Stimulated activated CD8-positive, alpha-beta memory T cell treated with anti-CD3 and anti-CD28 coated beads, Interleukin-15, amount 100 ng/mL, for 48 hours (primary cell): ENCODE data around the gene MRM1.

Experiments used
- DNase-seq, 2 donors: peaks; one replicate each; pipeline ENCODE4 v3.0.0-alpha.2; 2020; ENCODE audit warnings: low read depth in 2 of 2

Gene MRM1, protein sequence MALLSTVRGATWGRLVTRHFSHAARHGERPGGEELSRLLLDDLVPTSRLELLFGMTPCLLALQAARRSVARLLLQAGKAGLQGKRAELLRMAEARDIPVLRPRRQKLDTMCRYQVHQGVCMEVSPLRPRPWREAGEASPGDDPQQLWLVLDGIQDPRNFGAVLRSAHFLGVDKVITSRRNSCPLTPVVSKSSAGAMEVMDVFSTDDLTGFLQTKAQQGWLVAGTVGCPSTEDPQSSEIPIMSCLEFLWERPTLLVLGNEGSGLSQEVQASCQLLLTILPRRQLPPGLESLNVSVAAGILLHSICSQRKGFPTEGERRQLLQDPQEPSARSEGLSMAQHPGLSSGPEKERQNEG

GRCh38 chr17:36601303-36602029 lies at the start of gene MRM1:
MRM1 (plus strand) TSS chr17:36601583; CDS start chr17:36601811, 228 bp downstream.
- peak; percentile 87 to 90 for DNase-seq

DNA sequence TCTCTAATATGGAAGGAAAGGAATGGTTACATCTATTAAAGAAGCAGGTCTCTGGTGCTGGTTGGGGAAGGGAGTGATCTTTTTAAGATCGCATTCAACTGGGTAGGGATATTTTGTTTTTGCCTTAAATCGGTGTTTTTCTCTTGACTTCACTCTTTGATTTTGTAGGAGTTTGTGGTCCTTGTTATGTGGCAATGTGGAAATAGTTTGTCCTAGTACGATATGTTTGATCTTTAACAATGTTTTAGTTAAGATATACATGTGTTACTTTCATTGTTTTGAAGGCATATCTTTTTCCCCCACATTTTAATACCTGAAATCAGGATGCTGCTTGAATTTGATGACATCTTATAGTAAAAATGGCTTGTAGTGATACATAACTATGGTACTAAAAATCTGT lies 47.9 kb upstream of the MRM1 start:
- DNase-seq, result no peak

- DNase-seq, result no peak
These were observed 35.3 kb upstream of the MRM1 start for GRCh38 chr17:36566081-36566480.

DNA sequence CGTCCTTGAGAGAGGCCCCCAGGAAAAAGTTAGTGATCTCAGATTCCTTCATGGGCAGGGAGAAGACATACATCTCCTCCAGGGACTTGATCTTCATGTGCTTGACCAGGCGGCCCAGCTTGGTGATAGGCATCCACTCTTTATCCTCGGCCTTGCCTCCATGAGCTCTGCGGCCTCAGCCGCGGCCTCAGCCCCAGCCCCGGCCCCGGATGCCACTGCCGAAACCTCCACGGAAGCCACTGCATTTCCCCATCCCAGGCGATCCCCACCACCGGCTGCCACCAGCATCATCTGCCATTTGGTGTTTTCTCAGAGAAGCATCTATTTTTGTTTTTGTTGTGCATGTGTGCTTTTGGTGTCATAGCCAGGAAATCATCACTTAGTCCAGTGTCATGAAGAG lies 26.4 kb upstream of the MRM1 start:
- DNase-seq, result no peak

DNA sequence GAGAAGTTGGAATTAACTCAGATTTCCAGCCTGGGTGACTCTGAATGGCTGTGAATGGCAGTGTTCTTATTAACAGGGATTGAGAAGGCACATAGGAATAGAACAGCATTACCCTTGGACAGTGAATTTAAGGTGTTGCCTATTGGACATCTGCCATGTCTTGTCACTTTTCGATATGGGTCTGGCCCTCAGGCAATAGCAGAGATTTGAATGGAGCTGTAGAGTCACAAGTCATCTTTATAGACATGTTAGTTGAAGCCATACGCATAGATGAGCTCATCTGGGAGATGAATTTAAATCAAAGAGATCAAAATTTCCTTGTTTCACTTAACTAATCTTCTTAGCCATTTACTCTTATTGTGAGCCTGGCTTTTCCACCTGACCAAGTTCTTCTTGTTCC lies 24.6 kb upstream of the MRM1 start:
- no peak for DNase-seq

GRCh38 chr17:36578671-36579070 lies 22.7 kb upstream of the MRM1 start:
- DNase-seq, result no peak

DNA sequence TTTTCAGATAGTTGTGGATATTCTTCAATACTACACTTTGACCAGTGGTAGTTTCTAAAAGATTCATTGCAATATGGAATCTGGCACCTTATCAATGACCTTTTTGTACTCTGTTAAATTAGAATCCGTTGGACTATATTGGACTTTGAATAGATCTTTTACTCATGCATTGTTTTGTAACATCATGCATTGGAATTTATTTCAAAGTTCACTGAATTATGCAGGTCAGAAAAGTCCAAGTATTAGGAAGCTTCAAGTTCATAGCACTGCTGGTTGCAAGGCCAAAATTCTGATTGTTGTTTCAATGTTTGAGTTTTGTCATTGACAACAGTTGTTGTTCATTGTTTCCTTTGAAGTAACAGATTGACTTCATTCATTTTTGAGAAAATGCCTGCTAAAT lies 17.6 kb upstream of the MRM1 start:
- DNase-seq, result no peak

GRCh38 chr17:36586138-36586537 lies 15.2 kb upstream of the MRM1 start:
- no peak for DNase-seq

DNA sequence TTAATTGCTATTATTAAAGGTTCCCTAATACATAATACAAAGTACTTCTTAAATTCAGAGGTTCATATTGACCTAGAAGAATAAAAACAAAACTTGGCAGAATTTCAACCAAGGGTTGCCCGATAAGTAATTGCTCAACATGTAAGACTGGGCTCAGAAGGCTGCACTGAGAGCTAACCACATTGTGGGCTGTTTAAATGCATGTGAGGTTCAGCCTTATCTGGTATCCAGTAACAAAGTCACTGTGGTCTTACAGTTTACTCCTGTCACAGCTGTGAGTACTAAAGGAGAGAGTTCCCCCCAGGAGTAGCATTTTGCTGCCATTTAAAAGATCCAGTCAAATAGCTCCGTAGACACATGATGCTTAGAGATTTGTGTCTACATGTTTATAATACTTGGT lies 11.3 kb upstream of the MRM1 start:
- no peak for DNase-seq

- DNase-seq, result peak; percentile 77 to 79
These were observed 9.7 kb upstream of the MRM1 start, which contains the start of gene DHRS11 for GRCh38 chr17:36591434-36592315. DHRS11 (plus strand) TSS chr17:36591879; CDS start chr17:36592010, 131 bp downstream.

- no peak for DNase-seq
These were observed 9.1 kb upstream of the MRM1 start for GRCh38 chr17:36592316-36592715.

DNA sequence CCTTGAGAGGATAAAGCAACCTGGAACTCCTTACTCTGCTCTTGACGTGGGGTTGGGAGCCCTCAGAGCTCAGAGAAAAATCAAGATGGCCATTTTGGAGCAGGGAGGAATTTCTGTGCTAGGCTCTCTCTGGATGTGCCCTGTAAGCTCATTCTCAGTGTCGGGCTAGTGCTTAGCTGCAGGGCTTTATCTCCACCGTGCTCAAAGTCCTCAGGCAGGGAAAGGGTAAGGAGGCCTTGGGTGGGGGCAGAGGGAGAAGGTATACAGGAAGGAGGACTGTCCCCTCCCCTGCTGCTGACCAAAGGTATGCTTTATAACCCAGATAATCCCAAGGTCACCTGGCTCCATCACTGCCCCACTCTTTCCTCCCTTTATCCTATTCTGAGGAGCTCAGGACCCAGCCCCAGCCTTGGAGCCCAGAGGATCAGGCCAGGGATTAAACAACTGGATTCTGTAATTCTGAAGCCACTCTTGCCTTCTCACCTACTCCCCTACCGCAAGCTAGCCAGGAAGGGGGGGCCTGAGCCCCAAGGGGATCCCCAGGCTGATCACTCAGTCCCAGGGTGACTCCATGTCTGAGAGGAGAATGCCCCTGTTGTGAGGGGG lies 8.6 kb upstream of the MRM1 start:
- DNase-seq, result no peak

DNA sequence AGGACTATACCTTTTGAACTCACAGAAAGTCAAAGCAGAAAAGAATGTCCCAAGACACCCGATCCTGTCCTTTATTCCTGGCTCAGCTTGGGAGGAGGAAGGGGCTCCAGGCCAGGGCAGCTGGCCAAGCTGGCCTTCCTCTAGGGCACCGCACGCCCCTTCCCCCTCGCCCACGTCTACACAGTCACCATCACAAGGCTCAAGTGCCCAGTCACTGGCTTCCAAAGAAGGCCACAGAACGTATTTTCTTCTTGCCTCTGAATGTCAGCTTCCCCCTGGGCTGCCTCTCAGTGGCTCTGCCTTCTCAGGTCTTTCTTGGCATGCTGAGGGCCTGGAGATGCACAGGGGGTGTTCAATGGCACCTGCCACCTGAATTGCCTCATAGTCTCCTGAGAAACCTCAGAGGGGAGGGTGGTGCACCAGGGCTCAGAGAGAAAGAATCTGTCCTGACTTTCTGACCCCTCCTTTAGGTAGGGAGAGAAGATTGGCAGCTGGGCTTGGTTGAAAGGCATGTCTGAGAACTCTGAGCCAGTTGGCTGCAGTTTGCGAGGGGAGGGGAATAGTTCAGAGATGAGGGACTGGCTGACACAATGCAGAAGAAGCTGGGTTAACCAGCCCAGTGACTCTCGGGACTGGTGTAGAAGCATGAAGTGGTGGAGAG lies 7.6 kb upstream of the MRM1 start:
- DNase-seq, result no peak

- DNase-seq, result no peak
These were observed 6.6 kb upstream of the MRM1 start for GRCh38 chr17:36594626-36595401.

DNA sequence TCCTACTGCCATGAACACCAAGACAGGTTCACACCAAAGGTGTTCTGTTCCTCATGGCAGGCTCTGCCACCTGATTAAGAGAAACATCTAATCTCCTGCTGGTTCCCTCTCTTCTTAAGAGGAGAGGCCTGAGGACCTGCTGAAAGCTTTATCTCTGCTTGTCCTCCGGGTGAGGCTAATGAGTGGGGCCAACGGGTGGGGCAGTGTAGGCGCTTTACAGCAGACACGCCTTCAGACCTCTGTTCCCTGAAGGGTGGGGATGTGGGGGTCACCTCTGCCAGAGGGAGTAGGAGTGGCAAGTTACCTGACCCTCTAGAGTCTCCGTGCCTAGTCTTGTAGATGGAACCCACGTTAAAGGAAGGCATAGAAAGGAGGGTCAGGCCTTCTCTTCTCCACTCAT lies 4.2 kb upstream of the MRM1 start:
- no peak for DNase-seq

- DNase-seq, result no peak
These were observed 3.3 kb upstream of the MRM1 start for GRCh38 chr17:36597866-36598777.

GRCh38 chr17:36598951-36599401 lies 2.4 kb upstream of the MRM1 start:
- DNase-seq, result no peak

DNA sequence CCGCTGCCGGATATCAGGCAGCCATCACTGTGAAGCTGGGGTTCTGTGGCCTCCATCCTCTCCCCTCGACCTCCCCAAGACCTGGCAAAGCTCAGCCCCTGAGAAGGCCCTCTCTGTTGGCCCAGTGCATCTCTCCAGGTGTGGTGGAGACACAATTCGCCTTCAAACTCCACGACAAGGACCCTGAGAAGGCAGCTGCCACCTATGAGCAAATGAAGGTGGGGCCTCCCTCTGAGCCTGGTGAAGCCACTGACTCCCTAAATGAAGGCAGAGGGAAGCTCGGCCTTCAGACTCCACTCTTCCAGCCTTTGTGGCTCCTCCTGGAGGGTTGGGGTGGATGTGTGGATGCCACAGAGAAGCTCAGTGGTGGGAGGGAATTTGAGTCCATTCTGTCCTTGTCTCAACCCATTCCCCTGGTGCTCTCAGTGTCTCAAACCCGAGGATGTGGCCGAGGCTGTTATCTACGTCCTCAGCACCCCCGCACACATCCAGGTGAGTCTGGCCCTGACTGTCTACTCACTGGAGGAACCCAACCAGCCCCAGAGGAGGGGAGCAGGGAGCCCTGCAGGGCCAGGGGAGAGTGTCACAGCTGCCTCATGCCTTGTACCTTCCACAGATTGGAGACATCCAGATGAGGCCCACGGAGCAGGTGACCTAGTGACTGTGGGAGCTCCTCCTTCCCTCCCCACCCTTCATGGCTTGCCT lies 1.7 kb upstream of the MRM1 start:
- no peak for DNase-seq

DNA sequence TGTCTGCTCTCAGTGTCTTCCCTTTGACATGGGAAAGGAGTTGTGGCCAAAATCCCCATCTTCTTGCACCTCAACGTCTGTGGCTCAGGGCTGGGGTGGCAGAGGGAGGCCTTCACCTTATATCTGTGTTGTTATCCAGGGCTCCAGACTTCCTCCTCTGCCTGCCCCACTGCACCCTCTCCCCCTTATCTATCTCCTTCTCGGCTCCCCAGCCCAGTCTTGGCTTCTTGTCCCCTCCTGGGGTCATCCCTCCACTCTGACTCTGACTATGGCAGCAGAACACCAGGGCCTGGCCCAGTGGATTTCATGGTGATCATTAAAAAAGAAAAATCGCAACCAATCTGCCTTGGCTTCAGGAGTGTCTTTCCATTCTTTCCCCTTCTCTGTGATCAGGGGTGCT lies 918 bp upstream of the MRM1 start:
- DNase-seq, result no peak
